Fibroblast of lung (primary cell): Measurements from ENCODE around the gene SPARC. TPM values are rescaled to one million over a fixed set of nuclear protein-coding genes. Genes with fewer than 3 reads are reported as not detected.

Experiments
- DNase-seq, 2 donors: peaks; one replicate each; pipeline versions ENCODE4 v3.0.0 to v3.0.0-alpha.2; 2010; ENCODE audit warnings: low read depth in 2 of 2
- H2AFZ ChIP-seq: 2 replicates; pipeline ENCODE4 v1.5.1; 2012; ENCODE audit warnings: low read length, control low read depth, inconsistent platforms
- H3K27ac ChIP-seq: 2 replicates; pipeline ENCODE4 v1.5.1; 2011; ENCODE audit warnings: low read length, control low read depth; ENCODE audit not compliant: insufficient read depth
- H3K27me3 ChIP-seq: 2 replicates; pipeline ENCODE4 v1.5.1; 2011; ENCODE audit warnings: mild to moderate bottlenecking, low read length; ENCODE audit not compliant: control insufficient read depth, insufficient read depth
- H3K36me3 ChIP-seq: 2 replicates; pipeline ENCODE4 v1.5.1; 2011; ENCODE audit warnings: low read length; ENCODE audit not compliant: control insufficient read depth, insufficient read depth
- H3K4me1 ChIP-seq: 2 replicates; pipeline ENCODE4 v1.5.1; 2011; ENCODE audit warnings: low read length; ENCODE audit not compliant: control insufficient read depth, insufficient read depth; ENCODE audit errors: extremely low read depth
- H3K4me2 ChIP-seq: 2 replicates; pipeline ENCODE4 v1.5.1; 2011; ENCODE audit warnings: low read length, control low read depth; ENCODE audit not compliant: insufficient read depth; ENCODE audit errors: extremely low read depth
- H3K4me3 ChIP-seq, 4 experiments: fragments of 200-600 bp in 1 of 4; sonication (generic) in 1 of 4; replicated peaks in 1 of 4; 2 replicates each; pipeline ENCODE4 v1.5.1; 2011 to 2016; ENCODE audit warnings: low read length in 4 of 4, low read depth in 3 of 4, mild to moderate bottlenecking in 3 of 4, control low read depth in 2 of 4, inconsistent platforms in 1 of 4, mixed read lengths in 1 of 4; ENCODE audit not compliant: insufficient read depth in 1 of 4; ENCODE audit errors: control extremely low read depth in 1 of 4
- H3K79me2 ChIP-seq: 2 replicates; pipeline ENCODE4 v1.5.1; 2012; ENCODE audit warnings: mild to moderate bottlenecking, low read length, inconsistent platforms; ENCODE audit not compliant: control insufficient read depth, insufficient read depth
- H3K9ac ChIP-seq: 2 replicates; pipeline ENCODE4 v1.5.1; 2011; ENCODE audit warnings: mild to moderate bottlenecking, low read length, control low read depth; ENCODE audit not compliant: insufficient read depth
- H3K9me3 ChIP-seq: 2 replicates; pipeline ENCODE4 v1.5.1; 2012; ENCODE audit warnings: low read depth, low read length; ENCODE audit not compliant: control insufficient read depth, insufficient read depth
- H4K20me1 ChIP-seq: 2 replicates; pipeline ENCODE4 v1.5.1; 2011; ENCODE audit warnings: low read length; ENCODE audit not compliant: control insufficient read depth, insufficient read depth; ENCODE audit errors: extremely low read depth
- EZH2 ChIP-seq: IDR thresholded peaks from 2 replicates; pipeline ENCODE4 v1.5.1; 2012; ENCODE audit warnings: low read length, control low read depth, mild to moderate bottlenecking; ENCODE audit errors: missing control alignments
- polyA plus RNA-seq, 2 donors: library from polyadenylated mRNA; depleted of rRNA in 1 of 2; stranded (reverse) in 1 of 2; unstranded in 1 of 2; fragments of >200 nt; gene quantifications; 2 replicates each; pipeline ENCODE4 v1.2.1, GENCODE V29; 2011 to 2012; ENCODE audit warnings: missing spikeins in 1 of 2
- total RNA-seq: library from RNA; depleted of rRNA; stranded (reverse); fragments of >200 nt; gene quantifications from 2 replicates; pipeline ENCODE4 v1.2.1, GENCODE V29; 2014
- TF ChIP-seq, protein P1 (sequence below), 2 donors: IDR thresholded peaks in 1 of 2; conservative IDR thresholded peaks in 1 of 2; 1 replicate in 1 of 2; 2 replicates in 1 of 2; pipeline ENCODE4 v1.5.1; 2011 to 2012; ENCODE audit warnings: low read length in 2 of 2, control low read depth in 1 of 2, inconsistent platforms in 1 of 2, low read depth in 1 of 2, mild to moderate bottlenecking in 1 of 2

SPARC gene
- total and polyA plus RNA-seq, 2 donors (not counting 1 experiment from before 2014, with no cell fraction given): 408 to 6,513 TPM

DNA sequence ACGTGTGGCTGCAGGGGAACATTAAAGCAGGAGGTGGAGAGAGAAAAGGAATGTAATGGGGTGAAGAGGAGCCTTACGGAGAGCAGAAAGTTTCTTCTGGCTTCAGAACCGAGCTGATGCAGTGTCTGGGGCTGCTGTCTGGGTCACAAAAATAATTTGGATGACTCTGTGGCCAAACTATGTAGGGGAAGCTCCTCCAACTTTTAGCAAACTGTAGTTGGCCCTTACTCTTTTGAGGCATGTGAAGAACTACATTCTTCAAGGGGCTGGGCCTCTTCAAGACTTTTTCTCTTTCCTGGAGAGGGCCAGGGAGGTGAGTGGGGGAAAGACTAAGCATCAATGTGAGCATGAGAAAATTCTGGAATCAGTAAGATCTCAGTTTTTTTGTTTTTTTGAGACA lies 31.9 kb upstream of the SPARC start:
- Histone ChIP-seq H3K4me2 (peak overlapping the region; percentile 48), H3K4me3 (peak overlapping the region in 1 of 4 experiments; percentile 28), H3K27me3 (no peaks in the 10 kb centered on the region), H2AFZ (no peak overlapping the region), H3K79me2 (no peaks in the 10 kb centered on the region), H4K20me1 (no peaks in the 10 kb centered on the region), H3K9ac (no peak overlapping the region), H3K27ac (peak overlapping the region; percentile 31), H3K9me3 (no peaks in the 10 kb centered on the region), H3K4me1 (peaks cover 13% of the 10 kb centered on the region), H3K36me3 (no peaks in the 10 kb centered on the region)
- no peak for TF ChIP-seq EZH2
- TF ChIP-seq, protein P1, sequence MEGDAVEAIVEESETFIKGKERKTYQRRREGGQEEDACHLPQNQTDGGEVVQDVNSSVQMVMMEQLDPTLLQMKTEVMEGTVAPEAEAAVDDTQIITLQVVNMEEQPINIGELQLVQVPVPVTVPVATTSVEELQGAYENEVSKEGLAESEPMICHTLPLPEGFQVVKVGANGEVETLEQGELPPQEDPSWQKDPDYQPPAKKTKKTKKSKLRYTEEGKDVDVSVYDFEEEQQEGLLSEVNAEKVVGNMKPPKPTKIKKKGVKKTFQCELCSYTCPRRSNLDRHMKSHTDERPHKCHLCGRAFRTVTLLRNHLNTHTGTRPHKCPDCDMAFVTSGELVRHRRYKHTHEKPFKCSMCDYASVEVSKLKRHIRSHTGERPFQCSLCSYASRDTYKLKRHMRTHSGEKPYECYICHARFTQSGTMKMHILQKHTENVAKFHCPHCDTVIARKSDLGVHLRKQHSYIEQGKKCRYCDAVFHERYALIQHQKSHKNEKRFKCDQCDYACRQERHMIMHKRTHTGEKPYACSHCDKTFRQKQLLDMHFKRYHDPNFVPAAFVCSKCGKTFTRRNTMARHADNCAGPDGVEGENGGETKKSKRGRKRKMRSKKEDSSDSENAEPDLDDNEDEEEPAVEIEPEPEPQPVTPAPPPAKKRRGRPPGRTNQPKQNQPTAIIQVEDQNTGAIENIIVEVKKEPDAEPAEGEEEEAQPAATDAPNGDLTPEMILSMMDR (conservative IDR thresholded peaks at IDR 0.05 in 1 of 2, IDR thresholded peaks at IDR 0.05 in 1 of 2; ENCODE audit: low read depth in 1 of 2, low read length in 2 of 2): no peak
- DNase-seq: peak; percentile 37 to 95

DNA sequence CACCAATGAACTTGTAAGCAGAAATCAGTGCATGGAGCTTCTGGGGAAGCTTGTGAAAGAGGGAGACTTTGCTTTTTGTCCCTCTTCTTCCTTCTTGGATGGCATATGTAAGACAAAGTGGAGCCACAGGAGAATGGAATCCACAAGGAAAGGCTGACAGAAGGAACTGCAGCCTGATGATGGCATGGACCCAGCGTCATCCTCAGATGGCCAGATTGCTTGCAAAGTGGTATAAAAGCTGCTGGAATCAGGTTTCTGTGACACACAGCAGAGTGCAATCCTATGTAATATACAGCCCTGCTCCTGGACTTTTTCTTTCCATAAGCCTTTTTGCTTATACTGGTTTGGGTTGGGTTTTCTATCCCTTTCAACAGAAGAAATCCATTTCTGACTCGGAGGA lies 31.4 kb upstream of the SPARC start:
- no peaks in the 10 kb centered on the region for H3K36me3 ChIP-seq
- no peaks in the 10 kb centered on the region for H3K27me3 ChIP-seq
- H2AFZ ChIP-seq: no peak overlapping the region
- no peaks in the 10 kb centered on the region for H3K9me3 ChIP-seq
- peaks cover 13% of the 10 kb centered on the region for H3K4me1 ChIP-seq
- H3K4me2 ChIP-seq: peak overlapping the region; percentile 48
- no peak overlapping the region for H3K9ac ChIP-seq
- H3K27ac ChIP-seq: peak overlapping the region; percentile 31
- no peaks in the 10 kb centered on the region for H3K79me2 ChIP-seq
- H4K20me1 ChIP-seq: no peaks in the 10 kb centered on the region
- peak; percentile 61 to 63 for DNase-seq
- peak overlapping the region in 1 of 4 experiments; percentile 28 for H3K4me3 ChIP-seq
- TF ChIP-seq EZH2: no peak
- TF ChIP-seq, protein P1 (conservative IDR thresholded peaks at IDR 0.05 in 1 of 2, IDR thresholded peaks at IDR 0.05 in 1 of 2; ENCODE audit: low read depth in 1 of 2, low read length in 2 of 2): no peak

DNA sequence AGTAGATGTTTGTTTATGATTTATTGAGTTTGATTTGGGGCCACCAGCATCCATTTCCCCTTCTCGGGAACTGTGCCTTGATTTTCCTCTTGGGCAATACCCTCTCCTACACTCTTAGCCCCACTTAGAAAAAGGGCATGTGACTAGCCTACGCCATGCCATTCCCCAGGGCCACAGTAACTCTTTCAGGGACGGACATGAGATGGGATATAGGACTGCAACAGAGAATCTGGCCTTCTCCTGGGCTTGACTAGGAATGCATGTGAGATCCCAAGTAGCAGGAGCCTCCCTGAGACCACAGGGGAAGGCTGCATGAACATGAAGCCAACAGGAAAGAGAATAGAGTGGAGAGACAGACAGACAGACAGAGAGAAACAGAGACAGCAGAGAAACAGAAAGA lies 30.7 kb upstream of the SPARC start:
- Histone ChIP-seq H3K9me3 (no peaks in the 10 kb centered on the region), H3K79me2 (no peaks in the 10 kb centered on the region), H3K27me3 (no peaks in the 10 kb centered on the region), H3K36me3 (no peaks in the 10 kb centered on the region), H3K4me3 (no peak overlapping the region), H3K27ac (no peak overlapping the region), H4K20me1 (no peaks in the 10 kb centered on the region), H3K4me2 (no peak overlapping the region), H2AFZ (no peak overlapping the region), H3K4me1 (peaks cover 13% of the 10 kb centered on the region), H3K9ac (no peak overlapping the region)
- DNase-seq: no peak
- TF ChIP-seq EZH2: no peak
- TF ChIP-seq, protein P1 (conservative IDR thresholded peaks at IDR 0.05 in 1 of 2, IDR thresholded peaks at IDR 0.05 in 1 of 2; ENCODE audit: low read depth in 1 of 2, low read length in 2 of 2): no peak
